GM19463 (cell line): ENCODE results near the gene LEMD1.

Source experiments
- ATAC-seq: cut with Tn5 transposase; IDR thresholded peaks from one replicate; pipeline ENCODE4 v1.9.1; 2021; ENCODE audit warnings: mild to moderate bottlenecking, moderate library complexity; ENCODE audit not compliant: unreplicated experiment

LEMD1 gene

GRCh38 chr1:205338011-205338410, 83.8 kb downstream of the LEMD1 start:
- no peak for ATAC-seq

- no peak for ATAC-seq
Observed at GRCh38 chr1:205337481-205337880, 84.4 kb downstream of the LEMD1 start.

DNA sequence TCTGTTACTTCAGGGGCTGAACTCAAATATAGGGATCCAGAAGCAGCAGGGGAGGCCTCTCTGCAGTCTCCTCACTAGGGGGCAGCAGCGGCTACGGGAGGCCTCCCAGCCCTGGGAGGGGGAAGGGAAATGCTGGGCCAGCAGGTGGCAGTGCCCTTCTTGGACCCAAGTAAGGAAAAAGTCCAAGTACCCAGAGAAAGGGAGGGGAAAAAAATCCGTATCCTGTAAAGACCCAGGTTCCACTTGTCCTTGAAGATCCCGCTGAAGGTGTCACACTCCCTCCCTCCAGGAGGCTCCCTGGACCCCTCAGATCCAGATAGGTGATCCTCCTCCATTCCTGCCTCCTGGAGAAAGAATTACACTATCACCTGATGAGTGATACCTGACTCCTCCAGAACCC, 86.2 kb downstream of the LEMD1 start:
- peak; percentile 56 for ATAC-seq

DNA sequence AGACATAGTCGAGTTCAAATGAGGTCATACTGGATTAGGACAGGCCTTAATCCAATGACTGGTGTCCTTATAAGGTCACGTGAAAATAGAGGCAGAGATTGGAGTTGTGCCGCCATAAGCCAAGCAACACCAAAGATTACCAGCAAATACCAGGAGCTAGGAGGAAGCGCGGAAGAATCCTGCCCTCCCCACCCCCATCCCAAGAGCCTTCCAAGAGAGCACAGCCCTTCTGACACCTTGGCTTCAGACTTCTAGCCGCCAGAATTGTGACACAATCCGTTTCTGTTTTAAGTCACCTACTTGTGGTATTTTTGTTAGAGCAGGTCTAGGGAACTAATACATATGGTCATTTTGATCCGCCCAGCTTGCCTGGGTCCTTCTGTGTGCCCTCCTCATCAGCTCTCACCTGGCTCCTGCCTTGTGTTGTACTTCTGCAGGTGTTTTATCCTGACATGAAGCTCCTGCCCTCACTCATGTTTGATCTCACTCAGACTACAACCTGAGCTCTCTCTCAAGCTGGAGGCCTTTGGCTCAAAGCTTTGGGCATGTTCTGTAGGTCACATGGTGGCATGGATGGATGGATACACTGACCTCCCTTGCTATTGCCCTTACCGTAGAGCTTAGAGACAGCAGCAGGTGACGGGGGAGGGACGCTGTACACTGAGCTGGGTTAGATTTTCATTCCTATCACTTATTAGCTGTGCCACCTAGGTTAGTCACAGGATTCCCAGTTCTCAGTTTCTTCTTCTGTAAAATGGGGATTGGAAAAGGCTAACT, 89.7 kb downstream of the LEMD1 start:
- no peak for ATAC-seq
